DND-41 (cell line): Measurements from ENCODE around the gene SH2D3C.

Experiments used
- EZH2 ChIP-seq: IDR thresholded peaks from 3 replicates; pipeline ENCODE4 v1.6.1; 2012; ENCODE audit warnings: borderline replicate concordance, low read depth, mild to moderate bottlenecking, moderate library complexity, low read length, inconsistent platforms; ENCODE audit not compliant: severe bottlenecking
- TF ChIP-seq, protein P1 (sequence below): IDR thresholded peaks from 2 replicates; pipeline ENCODE4 v1.5.1; 2012; ENCODE audit warnings: borderline replicate concordance, low read length, moderate library complexity, mild to moderate bottlenecking; ENCODE audit not compliant: poor library complexity, severe bottlenecking; ENCODE audit errors: extremely low read depth

DNA sequence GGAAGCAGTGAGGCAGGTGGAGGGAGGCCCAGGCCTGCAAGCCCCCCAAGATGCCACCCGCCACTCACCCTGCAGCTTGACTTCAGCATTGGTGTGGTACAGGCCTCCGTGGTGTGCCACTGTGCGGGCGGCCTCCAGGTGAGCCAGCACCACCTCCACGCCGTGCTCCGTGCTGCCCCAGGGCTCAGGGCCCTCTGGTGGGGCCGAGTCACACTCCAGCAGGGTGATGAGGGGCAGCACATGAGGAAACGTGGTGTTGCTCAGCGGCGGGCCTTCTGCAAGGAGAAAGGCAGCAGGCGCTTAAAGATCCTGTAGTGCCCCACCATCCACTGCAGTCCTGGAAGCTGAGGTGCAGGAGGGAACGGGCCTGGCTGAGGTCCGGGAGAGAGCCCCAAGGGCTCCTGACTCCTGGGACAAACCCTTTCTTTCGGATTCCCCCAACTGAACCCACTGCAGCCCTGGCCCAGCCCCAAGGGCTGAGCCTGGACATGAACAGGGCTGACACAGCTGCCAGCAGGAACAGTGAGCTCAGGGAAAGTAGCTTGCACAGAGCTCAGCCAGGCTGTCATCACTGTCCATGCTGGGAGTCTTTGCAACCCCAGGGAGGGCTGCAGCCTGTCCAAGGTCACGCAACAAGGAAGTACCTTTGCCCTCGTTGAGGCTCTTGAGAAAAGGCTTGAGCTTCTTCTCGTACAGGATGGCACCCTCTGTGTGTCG, 38.7 kb downstream of the SH2D3C start:
- TF ChIP-seq, protein P1, sequence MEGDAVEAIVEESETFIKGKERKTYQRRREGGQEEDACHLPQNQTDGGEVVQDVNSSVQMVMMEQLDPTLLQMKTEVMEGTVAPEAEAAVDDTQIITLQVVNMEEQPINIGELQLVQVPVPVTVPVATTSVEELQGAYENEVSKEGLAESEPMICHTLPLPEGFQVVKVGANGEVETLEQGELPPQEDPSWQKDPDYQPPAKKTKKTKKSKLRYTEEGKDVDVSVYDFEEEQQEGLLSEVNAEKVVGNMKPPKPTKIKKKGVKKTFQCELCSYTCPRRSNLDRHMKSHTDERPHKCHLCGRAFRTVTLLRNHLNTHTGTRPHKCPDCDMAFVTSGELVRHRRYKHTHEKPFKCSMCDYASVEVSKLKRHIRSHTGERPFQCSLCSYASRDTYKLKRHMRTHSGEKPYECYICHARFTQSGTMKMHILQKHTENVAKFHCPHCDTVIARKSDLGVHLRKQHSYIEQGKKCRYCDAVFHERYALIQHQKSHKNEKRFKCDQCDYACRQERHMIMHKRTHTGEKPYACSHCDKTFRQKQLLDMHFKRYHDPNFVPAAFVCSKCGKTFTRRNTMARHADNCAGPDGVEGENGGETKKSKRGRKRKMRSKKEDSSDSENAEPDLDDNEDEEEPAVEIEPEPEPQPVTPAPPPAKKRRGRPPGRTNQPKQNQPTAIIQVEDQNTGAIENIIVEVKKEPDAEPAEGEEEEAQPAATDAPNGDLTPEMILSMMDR: no peak
- TF ChIP-seq EZH2: no peak
